AG10803 (cell line): ENCODE measurements around the gene MYOT.
A peak's percentile ranks its signal among the peaks of the same experiment; 100 is the strongest.

Experiments
- DNase-seq: peaks from one replicate; pipeline ENCODE4 v3.0.0; 2010; ENCODE audit warnings: low read depth
- H3K4me3 ChIP-seq: 2 replicates; pipeline ENCODE4 v1.5.1; 2011; ENCODE audit warnings: mild to moderate bottlenecking, low read length, control low read depth
- TF ChIP-seq, protein P1 (sequence below): conservative IDR thresholded peaks from 2 replicates; pipeline ENCODE4 v1.5.1; 2011; ENCODE audit warnings: mild to moderate bottlenecking, low read length, control low read depth, inconsistent platforms

Gene MYOT

GRCh38 chr5:137828664-137829063, 39.0 kb upstream of the MYOT start:
- TF ChIP-seq, protein P1, sequence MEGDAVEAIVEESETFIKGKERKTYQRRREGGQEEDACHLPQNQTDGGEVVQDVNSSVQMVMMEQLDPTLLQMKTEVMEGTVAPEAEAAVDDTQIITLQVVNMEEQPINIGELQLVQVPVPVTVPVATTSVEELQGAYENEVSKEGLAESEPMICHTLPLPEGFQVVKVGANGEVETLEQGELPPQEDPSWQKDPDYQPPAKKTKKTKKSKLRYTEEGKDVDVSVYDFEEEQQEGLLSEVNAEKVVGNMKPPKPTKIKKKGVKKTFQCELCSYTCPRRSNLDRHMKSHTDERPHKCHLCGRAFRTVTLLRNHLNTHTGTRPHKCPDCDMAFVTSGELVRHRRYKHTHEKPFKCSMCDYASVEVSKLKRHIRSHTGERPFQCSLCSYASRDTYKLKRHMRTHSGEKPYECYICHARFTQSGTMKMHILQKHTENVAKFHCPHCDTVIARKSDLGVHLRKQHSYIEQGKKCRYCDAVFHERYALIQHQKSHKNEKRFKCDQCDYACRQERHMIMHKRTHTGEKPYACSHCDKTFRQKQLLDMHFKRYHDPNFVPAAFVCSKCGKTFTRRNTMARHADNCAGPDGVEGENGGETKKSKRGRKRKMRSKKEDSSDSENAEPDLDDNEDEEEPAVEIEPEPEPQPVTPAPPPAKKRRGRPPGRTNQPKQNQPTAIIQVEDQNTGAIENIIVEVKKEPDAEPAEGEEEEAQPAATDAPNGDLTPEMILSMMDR: no peak
- no peak overlapping the region for H3K4me3 ChIP-seq

GRCh38 chr5:137831105-137831504, 36.6 kb upstream of the MYOT start:
- TF ChIP-seq, protein P1: no peak
- H3K4me3 ChIP-seq: no peak overlapping the region
- no peak for DNase-seq

More at GRCh38 chr5:137828664-137829063, 39.0 kb upstream of the MYOT start:
- no peak for DNase-seq

DNA sequence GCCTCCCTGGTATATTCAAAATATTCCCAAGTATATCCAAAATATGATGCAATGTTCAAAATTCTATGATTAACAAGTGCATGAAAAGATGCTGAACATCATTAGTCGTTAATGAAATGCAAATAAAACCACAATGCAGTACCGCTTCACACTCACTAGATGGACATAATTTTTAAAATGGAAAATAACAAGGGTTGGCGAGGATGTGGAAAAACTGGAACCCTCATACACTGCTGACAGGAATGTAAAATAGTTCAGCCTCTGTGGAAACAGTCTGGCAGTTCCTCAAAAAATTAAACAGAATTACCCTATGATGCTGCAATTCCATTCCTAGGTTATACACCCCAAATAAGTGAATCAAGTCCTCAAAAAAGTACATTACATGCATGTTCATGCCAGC, 36.1 kb upstream of the MYOT start:
- TF ChIP-seq, protein P1: peak; percentile 25; the same call in 1 of the 2 replicates
- no peak overlapping the region for H3K4me3 ChIP-seq
- peak; percentile 12 for DNase-seq

DNA sequence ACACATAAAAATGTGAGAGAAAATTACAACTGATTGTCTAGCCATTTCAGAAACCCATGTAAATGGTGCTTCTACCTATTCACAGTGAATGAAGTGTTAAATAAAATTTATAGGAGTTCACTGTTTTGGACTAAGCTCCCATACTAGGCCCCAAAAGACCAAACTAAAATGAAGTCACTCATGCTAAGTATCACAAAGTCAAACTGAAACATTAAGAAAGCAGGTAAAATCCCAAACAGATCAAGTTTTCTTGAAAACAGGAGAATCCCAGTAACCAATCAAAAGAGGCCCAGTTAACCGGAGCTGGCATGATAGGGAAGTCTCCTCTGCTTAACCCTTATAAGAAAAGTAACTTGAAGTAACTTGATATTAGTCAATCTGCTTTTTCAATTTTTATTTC, 35.2 kb upstream of the MYOT start:
- no peak overlapping the region for H3K4me3 ChIP-seq
- TF ChIP-seq, protein P1: no peak
- DNase-seq: no peak

- TF ChIP-seq, protein P1: no peak
Measured at GRCh38 chr5:137833463-137833862, 34.2 kb upstream of the MYOT start.

GRCh38 chr5:137834498-137835049, 33.1 kb upstream of the MYOT start:
- H3K4me3 ChIP-seq: no peak overlapping the region
- no peak for DNase-seq
- TF ChIP-seq, protein P1: no peak

More at GRCh38 chr5:137833463-137833862, 34.2 kb upstream of the MYOT start:
- peak; percentile 52 for DNase-seq
- H3K4me3 ChIP-seq: no peak overlapping the region

GRCh38 chr5:137836298-137836697, 31.4 kb upstream of the MYOT start:
- no peak overlapping the region for H3K4me3 ChIP-seq
- no peak for DNase-seq
- TF ChIP-seq, protein P1: no peak
